HG03521 (cell line): ENCODE measurements around the gene P2RX3.

ENCODE experiments used
- ATAC-seq: cut with Tn5 transposase; IDR thresholded peaks from one replicate; pipeline ENCODE4 v1.9.1; 2021; ENCODE audit warnings: mild to moderate bottlenecking, moderate library complexity; ENCODE audit not compliant: unreplicated experiment

Gene P2RX3

GRCh38 chr11:57414612-57415212 is 76.6 kb downstream of the P2RX3 start:
- ATAC-seq: no peak

DNA sequence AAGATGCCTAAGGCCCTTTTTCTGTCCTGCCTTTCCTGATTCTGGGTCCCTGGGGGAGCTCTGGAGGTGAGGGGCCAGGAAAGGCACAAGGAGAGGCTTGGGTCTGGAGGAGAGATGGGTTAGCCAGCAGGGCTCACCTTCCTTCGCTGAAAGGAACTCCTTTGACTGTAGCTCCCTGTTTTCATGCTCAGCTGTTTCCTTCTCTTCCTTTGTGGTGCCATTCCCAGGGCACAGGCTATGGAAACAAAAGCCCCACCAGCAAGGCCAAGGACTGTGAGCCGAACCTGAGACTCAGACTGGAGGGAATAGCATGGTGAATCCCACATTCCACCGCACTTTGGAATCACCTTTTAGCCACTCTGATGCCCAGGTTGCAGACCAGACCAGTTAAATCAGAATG is 78.3 kb downstream of the P2RX3 start:
- no peak for ATAC-seq

- no peak for ATAC-seq
Measured at GRCh38 chr11:57417056-57417455, 78.9 kb downstream of the P2RX3 start.

- ATAC-seq: no peak
Measured at GRCh38 chr11:57418131-57418530, 80.0 kb downstream of the P2RX3 start.

- no peak for ATAC-seq
Measured at GRCh38 chr11:57419146-57419545, 81.0 kb downstream of the P2RX3 start.

DNA sequence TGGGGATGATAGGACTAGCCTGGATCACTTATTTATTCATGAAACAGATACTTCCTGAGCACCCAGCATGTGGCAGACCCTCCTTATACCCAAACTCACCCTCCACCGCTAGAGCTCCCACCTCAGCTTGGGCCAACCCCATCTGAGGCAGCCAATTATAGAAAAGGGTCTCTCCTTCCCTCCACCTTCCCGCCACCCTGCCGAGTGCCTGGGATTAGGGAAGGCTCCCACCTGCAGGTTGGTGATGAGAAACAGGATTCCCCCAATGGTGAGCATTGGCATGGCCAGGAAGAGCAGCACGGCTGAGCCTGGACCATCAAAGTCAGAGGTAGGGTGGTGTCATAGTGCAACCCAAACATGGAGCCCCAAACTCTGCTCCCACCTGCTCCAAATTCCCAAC is 82.9 kb downstream of the P2RX3 start:
- no peak for ATAC-seq

- ATAC-seq: no peak
Measured at GRCh38 chr11:57421805-57422204, 83.7 kb downstream of the P2RX3 start.
